ENCODE data around the gene ZNF577.

Gene ZNF577

GRCh38 chr19:51926426-51926783 lies 38.7 kb upstream of the ZNF577 start:
- no peak for TF ChIP-seq SIN3A (IDR thresholded peaks at IDR 0.05; ENCODE audit: borderline replicate concordance, insufficient read depth, low read length)

- TF ChIP-seq REST (IDR thresholded peaks at IDR 0.05; ENCODE audit: insufficient read depth in 1 of 2, low read depth in 2 of 2, low read length in 2 of 2) (no peak), POLR2AphosphoS5 (IDR thresholded peaks at IDR 0.05; ENCODE audit: low read depth, low read length) (no peak), TAF1 (IDR thresholded peaks at IDR 0.05; ENCODE audit: borderline replicate concordance, insufficient read depth, low read length) (no peak), SIN3A (IDR thresholded peaks at IDR 0.05; ENCODE audit: borderline replicate concordance, insufficient read depth, low read length) (no peak), FOXP2 (optimal IDR thresholded peaks at IDR 0.05; ENCODE audit: borderline replicate concordance, extremely low read depth, extremely low read length, insufficient read depth) (no peak)
These were observed 34.2 kb upstream of the ZNF577 start for GRCh38 chr19:51921949-51922348.

GRCh38 chr19:51919606-51920005 lies 31.9 kb upstream of the ZNF577 start:
- TF ChIP-seq POLR2AphosphoS5 (IDR thresholded peaks at IDR 0.05; ENCODE audit: low read depth, low read length) (no peak), REST (IDR thresholded peaks at IDR 0.05; ENCODE audit: insufficient read depth in 1 of 2, low read depth in 2 of 2, low read length in 2 of 2) (no peak), FOXP2 (optimal IDR thresholded peaks at IDR 0.05; ENCODE audit: borderline replicate concordance, extremely low read depth, extremely low read length, insufficient read depth) (no peak)

- TF ChIP-seq TAF1 (IDR thresholded peaks at IDR 0.05; ENCODE audit: borderline replicate concordance, insufficient read depth, low read length) (no peak), SIN3A (IDR thresholded peaks at IDR 0.05; ENCODE audit: borderline replicate concordance, insufficient read depth, low read length) (no peak), POLR2AphosphoS5 (IDR thresholded peaks at IDR 0.05; ENCODE audit: low read depth, low read length) (no peak), REST (IDR thresholded peaks at IDR 0.05; ENCODE audit: insufficient read depth in 1 of 2, low read depth in 2 of 2, low read length in 2 of 2) (no peak), FOXP2 (optimal IDR thresholded peaks at IDR 0.05; ENCODE audit: borderline replicate concordance, extremely low read depth, extremely low read length, insufficient read depth) (no peak)
These were observed 28.4 kb upstream of the ZNF577 start for GRCh38 chr19:51916167-51916566.

GRCh38 chr19:51915324-51915867 lies 27.6 kb upstream of the ZNF577 start:
- TF ChIP-seq REST (IDR thresholded peaks at IDR 0.05; ENCODE audit: insufficient read depth in 1 of 2, low read depth in 2 of 2, low read length in 2 of 2) (no peak), SIN3A (IDR thresholded peaks at IDR 0.05; ENCODE audit: borderline replicate concordance, insufficient read depth, low read length) (no peak), POLR2AphosphoS5 (IDR thresholded peaks at IDR 0.05; ENCODE audit: low read depth, low read length) (no peak), FOXP2 (optimal IDR thresholded peaks at IDR 0.05; ENCODE audit: borderline replicate concordance, extremely low read depth, extremely low read length, insufficient read depth) (no peak), TAF1 (IDR thresholded peaks at IDR 0.05; ENCODE audit: borderline replicate concordance, insufficient read depth, low read length) (no peak)
